D341Med (cell line): Measurements from ENCODE around the gene FRMD3.
A peak's percentile ranks its signal among the peaks of the same experiment; 100 is the strongest.
"Not testable (repeated sequence)": the region's sequence is repeated elsewhere in the genome, so short reads cannot be mapped to it uniquely, and the experiment has no call there.

Experiments
- DNase-seq: peaks from one replicate; pipeline ENCODE4 v3.0.0; 2012; ENCODE audit warnings: low spot score

The FRMD3 gene

DNA sequence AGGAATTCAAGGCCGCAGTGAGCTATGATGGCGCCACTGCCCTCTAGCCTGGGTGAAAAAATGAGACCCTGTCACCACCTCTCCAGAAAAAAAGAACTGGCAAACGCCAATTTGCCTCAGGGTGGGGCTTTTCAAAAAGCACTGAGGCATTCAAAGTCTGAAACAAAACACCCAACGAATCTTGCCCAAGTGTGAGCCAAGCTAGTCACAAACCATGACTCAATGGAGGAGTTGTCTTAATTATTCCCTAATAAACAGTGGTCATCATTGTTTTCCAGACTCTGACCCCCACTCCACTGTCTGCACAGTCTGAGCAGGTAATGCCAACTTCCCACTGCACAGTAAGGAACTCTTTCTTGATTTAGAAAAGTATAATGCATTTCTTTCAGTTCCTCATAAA, 16.8 kb downstream of the FRMD3 start:
- no peak for DNase-seq

DNA sequence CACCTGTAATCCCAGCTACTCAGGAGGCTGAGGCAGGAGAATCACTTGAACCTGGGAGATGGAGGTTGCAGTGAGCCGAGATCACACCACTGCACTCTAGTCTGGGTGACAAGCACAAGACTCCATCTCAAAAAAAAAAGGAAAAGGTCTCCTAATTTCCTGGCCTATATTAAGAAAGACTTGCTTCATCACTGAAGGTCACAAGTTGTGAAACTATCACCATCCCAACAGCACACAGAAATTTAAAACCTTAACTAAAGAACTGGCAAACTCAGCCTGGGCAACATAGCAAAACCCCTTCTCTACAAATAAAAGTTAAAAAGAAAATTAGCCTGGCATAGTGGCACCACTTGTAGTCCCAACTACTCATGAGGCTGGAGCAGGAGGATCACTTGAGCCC, 17.2 kb downstream of the FRMD3 start:
- no peak for DNase-seq

DNA sequence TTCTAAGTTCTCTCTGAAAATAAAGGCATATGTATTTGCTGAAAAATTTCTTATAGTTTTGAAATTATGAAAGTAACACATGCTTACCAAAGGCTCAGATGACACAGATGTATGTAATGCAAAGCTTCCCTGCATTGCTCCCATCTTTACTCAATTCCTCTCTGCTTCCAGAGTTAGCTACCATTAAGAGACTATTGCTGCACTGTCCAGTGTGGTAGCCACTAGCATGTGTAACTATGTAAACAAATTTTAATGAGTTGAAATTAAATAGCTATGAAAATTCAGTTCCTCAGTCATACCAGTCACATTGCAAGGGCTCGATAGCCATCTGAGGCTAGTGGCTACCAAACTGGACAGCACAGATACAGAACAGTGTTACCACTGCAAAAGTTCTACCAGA, 17.9 kb downstream of the FRMD3 start:
- no peak for DNase-seq

DNA sequence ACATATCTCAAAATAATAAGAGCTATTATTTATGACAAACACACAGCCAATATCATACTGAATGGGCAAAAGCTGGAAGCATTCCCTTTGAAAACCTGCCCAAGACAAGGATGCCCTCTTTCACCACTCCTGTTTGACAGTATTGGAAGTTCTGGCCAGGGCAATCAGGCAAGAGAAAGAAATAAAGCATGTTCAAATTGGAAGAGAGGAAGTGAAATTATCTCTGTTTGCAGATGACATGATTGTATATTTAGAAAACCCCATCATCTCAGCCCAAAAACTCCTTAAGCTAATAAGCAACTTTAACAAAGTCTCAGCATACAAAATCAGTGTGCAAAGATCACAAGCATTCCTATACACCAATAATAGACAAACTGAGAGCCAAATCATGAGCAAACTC, 20.2 kb downstream of the FRMD3 start:
- not testable (repeated sequence) for DNase-seq

DNA sequence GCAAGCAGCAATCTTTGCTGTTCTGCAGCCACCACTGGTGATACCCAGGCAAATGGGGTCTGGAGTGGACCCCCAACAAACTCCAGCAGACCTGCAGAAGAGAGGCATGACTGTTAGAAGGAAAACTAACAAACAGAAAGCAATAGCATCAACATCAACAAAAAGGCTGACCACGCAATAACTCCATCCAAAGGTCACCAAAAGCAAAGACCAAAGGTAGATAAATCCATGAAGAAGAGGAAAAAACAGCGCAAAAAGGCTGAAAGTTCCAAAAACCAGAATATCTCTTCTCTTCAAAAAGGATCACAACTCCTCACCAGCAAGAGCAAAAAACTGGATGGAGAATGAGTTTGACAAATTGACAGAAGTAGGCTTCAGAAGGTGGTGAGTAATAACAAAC, 23.4 kb downstream of the FRMD3 start:
- no peak for DNase-seq

DNA sequence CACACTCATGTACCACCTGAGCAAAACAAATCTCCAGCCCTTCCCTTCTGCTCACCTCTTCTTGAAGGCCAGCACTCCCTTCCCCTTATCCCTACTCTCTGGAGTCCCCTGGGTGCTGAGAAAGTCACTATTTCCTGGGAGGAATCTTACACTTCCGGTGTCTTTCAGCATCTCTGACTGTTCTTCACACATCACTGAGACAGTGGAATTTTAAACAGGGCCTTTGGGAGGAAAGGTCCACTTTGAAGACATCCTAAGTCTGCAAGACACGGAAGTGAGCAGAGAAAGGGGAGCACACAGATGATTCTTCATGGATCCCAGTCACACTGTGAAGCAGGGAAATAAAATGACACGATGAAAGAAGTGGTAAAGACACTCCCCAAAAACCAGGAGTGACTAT, 25.6 kb downstream of the FRMD3 start:
- DNase-seq: no peak

DNA sequence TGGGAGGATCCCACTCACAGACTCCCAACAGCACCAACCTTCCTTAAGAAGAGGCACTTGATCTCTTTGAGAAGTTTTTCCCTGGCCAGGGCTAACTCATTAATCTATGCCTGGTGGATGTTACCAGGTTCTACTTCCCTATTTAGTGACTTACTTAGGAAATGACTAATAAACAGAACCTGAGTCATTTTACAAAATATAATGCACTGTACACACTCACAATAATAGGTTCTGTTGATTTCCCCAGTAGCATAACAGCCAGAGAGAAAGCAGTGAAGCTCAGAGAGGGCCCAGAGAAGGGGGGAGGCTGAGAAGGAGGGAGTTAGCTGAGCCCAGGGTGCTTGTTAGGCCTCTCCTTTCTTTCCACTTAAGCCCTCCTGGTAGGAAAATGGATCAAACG, 27.1 kb downstream of the FRMD3 start:
- DNase-seq: no peak

DNA sequence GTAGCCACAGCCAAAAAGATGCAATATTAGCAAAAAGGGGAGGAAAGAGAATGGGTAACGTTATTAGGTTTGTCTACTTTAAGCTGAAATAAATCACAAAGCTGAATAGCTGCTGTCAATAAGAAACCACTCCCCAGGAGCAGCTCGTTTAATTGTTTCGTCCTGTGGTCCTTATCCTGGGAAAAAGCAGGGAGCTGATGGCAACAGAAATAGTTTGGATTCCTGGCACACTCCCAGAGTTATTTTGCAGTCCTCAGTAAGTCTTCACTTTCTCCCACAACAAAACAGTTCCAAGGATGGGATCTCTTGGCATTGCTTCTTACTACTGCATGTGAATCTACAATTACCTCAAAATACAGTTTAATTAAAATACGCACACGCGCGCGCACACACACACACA, 28.8 kb downstream of the FRMD3 start:
- DNase-seq: no peak

DNA sequence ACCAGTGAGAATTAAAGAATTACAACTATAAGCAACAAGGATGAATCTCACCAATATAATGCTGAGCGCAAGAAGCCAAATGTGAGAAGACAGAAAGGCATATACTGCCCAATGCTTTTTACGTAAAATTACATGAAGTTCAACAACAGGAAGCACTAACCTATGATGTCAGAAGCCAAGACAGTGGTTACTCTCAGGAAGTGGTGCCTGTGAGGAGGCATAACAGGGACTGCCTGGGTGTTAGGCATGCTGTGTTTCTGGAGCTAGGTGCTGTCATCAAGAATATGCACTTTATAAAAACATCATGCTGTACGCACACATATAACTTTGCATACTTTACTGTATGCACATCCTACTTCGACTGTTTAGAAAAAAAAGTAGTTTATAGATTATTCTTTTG, 30.1 kb downstream of the FRMD3 start:
- no peak for DNase-seq

DNA sequence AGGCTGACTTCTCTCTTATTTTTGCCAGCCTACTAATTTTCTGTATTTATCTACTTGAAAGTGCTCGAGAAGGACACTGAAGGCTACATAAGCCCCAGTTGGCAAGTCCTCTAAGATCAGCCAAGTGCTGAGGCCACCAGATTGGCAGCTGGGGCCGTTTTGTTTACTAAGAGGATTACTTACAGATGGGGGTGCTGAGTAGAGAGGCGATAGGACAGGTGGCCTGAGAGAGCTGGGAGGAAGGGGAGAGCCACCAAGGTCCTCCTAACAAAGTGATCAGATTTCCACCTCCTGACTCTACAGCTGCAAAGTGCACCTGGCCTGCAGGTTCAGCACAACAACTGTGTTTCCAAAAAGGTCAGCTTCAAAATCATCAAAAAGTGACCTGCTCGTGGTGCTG, 32.9 kb downstream of the FRMD3 start:
- peak; percentile 43 for DNase-seq

DNA sequence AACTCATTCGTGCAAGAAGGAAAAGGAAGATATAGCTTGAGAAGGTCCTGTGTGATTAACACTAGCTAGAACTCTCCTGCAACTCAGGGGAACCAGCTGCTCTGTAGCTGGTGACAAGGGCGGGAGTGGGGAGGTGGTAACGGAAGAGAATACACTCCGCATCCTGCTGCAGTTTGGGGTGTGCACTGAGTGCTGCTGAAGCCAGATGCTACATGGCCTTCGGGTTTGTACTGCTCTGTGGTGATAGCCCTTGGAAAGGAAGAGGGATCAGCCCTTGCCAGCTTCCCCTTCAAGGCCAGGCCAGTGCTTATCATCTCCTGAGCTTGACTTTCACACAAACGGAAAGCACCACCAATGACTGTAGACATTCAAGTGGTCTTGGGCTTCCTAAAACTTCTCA, 34.3 kb downstream of the FRMD3 start:
- DNase-seq: no peak

DNA sequence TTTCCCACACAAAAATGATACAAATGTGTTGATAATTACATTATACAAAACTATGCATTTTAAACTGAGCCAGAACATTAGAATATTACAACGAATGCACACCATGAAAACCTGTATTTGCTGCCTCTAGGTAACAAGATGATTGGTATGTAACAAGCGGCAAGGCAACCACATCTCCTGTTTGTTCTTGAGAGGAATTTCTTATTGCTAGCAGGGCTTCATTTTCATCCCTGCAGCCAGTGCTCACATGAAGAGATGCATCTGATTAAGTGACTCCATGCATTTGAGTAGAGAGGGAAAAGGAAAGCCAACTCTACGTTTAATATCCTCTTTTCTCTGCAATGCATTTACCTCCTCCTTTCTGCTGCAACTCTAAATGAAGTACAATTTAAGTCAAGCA, 36.6 kb downstream of the FRMD3 start:
- DNase-seq: no peak

DNA sequence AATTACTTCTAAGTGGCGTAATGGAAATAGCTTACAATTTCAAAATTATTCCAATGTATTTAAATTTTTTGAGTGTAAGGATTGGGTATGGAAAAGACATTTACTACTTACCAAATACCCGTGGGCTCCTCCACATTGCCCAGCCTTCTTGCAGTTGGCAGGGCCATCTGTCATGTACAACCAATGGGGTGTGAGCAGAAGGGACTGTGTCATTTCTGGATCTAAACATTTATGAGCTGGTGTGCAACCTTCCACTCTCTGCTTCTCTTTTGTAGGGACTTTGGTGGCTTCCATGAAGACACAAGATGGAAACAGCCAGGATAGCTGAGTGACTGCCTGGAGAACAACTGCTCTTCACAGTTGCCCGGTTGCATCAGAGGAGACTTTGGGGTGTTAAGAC, 40.8 kb downstream of the FRMD3 start:
- DNase-seq: no peak

DNA sequence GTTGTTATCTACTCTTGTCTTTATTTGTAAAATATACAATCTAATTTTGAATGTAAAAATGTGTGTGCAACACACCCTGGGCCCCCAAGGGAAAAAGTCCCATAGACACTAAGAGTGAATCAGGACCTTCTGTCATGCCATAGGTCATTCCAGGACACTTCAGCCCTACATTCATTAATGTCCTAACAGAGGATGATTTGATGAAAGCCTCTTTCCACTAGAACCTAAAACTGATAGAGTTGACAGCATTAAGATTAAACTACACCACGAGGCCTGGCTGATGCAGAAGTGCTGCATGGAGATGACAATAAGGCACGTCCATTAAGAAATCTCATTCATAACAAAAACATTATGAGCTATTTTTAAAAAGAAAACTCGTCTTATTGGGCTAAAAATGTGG, 46.2 kb downstream of the FRMD3 start:
- no peak for DNase-seq

DNA sequence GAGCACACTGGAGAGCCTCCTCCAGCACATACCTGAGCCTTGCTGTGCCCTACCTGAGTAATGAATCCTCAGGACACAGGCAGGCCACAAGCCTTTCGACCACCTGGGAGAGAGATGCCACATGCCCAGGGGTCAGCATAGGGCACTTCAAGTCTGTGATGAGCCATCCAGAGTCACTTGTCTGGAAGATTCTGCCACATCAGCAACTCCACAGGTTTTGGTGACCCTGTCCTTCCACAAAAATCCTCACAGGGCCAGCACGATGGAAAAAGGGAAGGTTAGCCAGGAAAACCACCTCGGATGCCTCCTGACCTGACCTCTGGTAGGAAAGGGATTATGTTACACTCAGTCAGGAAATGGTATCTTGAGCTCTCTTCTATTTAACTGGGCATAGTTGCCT, 46.8 kb downstream of the FRMD3 start:
- no peak for DNase-seq

DNA sequence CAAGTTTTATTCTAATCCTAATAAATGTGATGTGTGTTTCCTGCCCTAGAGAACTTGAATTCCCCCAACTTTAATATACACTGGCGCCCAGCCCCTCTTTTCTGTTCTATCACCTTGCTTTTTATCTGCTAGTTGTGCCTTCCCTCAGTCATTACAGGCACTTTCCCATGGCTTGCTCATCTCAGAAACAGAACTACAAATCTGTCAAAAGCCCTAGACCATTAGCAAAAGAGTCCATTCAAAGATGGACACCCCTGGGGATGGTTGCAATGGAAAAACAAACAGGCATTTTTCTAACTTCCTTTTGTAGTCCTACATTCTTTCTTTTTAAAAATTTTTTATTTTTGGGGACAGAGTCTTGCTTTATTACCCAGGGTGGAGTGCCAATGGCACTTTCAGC, 48.2 kb downstream of the FRMD3 start:
- DNase-seq: no peak

DNA sequence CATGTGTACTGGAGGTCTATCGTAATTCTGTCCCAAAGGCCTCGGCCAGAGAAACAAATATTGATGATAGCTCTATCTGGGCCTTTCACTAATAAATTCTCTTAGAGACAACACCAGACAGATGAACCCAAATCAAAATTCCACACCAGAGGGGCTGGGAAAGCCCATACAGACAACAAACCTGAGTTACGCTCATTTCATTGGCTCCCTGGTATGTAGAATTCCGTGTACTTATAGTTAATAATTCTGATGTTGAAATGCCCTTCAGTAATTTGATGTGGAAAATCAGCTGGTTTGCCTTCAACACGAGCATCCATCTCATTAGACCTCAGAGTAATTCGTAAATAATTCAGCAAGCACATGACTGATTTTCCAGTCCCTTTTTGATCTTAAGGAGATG, 53.2 kb downstream of the FRMD3 start:
- DNase-seq: no peak

DNA sequence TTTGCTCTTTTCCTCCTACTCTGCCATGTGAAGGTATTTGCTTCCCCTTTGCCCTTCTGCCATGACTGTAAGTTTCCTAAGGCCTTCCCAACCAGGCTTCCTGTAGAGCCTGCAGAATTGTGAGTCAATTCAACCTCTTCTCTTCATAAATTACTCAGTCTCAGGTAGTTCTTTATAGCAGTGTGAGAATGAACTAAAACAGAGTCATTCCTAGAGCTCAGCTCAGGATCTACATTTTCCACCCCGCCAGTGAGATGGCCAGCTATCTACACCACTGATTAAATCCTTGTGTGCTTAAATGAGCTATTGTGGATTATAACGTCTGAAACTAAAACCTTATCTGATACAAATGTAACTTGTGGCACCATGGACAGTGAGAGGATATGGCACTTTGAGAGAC, 55.0 kb downstream of the FRMD3 start:
- no peak for DNase-seq

DNA sequence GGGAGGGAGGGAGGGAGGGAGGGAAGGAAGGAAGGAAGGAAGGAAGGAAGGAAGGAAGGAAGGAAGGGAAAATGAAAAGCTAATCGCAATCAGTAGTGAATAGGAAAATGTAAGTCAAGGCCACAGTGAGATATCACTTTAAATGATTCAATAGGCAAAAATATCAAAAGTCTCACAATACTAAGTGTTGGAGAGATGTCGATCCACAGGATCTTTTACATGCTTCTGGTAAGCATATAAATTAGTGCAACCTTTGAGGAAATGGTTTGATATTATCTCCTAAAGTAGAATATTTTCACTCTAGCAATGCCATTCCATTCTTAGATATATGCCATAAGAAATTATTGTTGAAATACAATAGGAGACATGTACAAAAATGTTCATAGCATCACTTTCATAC, 58.4 kb downstream of the FRMD3 start:
- DNase-seq: no peak

DNA sequence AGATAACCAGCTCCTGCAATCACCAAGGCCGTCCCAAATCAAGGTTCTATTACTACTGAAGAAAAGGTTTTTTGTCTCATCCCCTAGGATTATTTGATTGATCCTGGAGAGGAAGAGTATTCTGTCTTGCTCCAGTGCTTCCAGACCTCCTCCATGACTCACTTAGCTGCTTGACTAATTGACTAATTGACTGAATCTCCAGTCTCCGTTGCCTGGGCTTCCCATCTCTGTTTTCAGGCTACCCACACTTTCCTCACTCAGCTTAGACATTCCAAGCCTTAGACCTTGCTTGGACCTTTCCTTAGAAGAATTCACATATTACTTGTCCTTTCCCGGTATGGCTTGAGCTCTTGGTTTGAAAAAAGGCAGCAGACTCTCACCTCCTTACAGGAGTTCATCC, 60.6 kb downstream of the FRMD3 start:
- DNase-seq: no peak

DNA sequence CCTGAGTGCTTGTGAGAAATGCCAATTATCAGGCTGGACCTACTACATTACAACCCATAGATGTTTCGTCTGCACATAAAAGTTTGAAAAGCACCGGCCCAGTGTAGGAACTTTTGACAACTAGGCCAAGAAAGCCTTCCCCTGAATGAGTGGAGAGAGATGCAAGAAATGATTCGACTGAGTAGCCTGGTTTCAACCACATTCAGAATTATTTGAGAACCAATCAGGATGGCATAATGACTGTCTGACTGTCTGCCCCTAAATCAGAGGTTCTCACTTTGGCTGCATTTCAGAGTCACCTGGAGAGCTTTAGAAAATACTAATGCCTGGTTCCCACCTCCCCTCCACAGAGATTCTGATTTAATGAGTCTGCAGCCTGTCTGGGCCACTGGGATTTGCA, 61.1 kb downstream of the FRMD3 start:
- no peak for DNase-seq

DNA sequence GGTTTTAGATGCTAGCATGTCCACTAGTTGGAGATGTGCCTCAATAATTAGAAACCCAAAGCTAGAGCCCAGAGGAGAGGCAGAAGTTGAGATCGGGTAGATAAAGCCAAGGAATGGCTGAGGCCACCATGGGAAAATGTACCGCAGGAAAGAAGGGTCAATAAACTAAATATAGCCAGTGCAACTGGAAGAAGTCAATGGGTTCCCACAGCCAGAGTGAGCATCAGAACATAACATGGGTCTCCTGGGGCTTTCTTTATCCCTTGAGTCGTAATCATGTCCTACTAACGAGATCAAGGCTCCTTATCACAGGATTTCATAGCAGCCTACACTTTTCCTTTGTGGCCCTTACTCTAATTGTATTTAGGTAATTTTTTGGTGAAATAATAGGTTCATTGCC, 61.7 kb downstream of the FRMD3 start:
- no peak for DNase-seq

DNA sequence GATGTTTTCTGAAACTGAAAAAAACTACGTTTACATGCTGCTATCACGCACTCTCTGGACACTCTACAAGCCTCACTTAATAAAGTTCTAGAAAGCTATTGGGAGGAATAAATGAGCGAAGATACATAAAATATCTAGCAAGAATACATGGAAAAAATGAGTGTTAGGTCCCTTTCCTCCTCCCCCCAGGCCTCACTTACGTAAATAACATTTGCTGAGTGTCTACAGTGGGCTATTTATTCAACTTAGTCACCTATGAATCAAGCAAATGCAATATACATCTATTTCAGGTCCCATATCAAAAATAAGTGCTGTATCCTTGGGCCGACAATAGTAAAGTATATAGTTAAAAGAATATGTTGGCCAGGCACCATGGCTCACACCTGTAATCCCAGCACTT, 62.5 kb downstream of the FRMD3 start:
- DNase-seq: no peak

DNA sequence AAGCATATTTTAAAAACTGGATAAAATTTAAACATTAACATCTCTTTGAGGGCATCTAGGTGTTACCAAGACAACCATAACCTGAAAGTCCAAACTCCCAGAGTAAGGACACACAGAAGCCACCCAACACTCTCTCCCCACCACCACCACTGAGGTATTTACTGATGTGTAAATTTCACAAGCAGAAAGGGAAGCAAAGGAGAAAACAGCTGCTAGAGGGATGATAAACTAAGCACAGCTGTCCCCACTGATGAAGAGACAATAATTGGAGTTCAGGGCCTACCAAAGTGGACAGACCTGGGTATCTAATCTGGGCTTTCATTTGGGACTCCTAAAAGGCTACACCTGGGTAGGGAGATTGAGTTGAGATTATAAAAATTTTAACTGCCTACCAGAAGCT, 63.6 kb downstream of the FRMD3 start:
- DNase-seq: no peak

DNA sequence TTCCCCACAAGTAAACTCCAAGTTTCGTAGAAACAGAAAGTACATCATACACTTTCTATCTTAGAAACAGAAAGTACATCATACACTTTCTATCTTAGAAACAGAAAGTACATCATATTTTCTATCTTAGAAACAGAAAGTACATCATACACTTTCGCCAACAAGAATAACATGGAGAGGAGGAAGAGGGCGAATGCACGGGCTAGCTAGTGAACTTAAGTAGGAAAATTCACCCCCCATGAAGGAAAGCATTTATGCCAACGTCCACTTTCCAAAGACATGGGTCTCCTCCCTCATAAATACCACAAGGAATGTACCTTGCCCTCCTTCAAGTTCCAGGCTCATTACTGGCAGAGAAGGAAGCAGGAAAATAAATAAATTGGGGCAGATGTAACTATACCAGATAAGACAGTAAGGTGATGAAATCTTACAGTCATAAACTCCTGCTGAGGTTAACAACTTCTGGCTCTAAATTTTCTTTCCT, 64.7 kb downstream of the FRMD3 start:
- DNase-seq: no peak
